Neuron (in vitro differentiated cells): ENCODE data around the gene ZNF280B.
"Not testable (repeated sequence)": the region's sequence is repeated elsewhere in the genome, so short reads cannot be mapped to it uniquely, and the experiment has no call there.

Experiments used
- H2AFZ ChIP-seq: one replicate; pipeline ENCODE4 v1.6.1; 2013; ENCODE audit warnings: low read depth, mild to moderate bottlenecking, inconsistent platforms, low read length, moderate library complexity
- H3K27me3 ChIP-seq: one replicate; pipeline ENCODE4 v1.6.1; 2013; ENCODE audit warnings: low read length; ENCODE audit not compliant: insufficient read depth
- H3K36me3 ChIP-seq: one replicate; pipeline ENCODE4 v1.6.1; 2013; ENCODE audit warnings: low read length; ENCODE audit not compliant: insufficient read depth
- H3K4me1 ChIP-seq: one replicate; pipeline ENCODE4 v1.6.1; 2013; ENCODE audit warnings: low read length; ENCODE audit not compliant: insufficient read depth
- H3K4me3 ChIP-seq: 2 replicates; pipeline ENCODE4 v1.5.1; 2013; ENCODE audit warnings: mild to moderate bottlenecking, low read length, moderate library complexity
- H3K9me3 ChIP-seq: one replicate; pipeline ENCODE4 v1.6.1; 2013; ENCODE audit warnings: low read length

The ZNF280B gene

DNA sequence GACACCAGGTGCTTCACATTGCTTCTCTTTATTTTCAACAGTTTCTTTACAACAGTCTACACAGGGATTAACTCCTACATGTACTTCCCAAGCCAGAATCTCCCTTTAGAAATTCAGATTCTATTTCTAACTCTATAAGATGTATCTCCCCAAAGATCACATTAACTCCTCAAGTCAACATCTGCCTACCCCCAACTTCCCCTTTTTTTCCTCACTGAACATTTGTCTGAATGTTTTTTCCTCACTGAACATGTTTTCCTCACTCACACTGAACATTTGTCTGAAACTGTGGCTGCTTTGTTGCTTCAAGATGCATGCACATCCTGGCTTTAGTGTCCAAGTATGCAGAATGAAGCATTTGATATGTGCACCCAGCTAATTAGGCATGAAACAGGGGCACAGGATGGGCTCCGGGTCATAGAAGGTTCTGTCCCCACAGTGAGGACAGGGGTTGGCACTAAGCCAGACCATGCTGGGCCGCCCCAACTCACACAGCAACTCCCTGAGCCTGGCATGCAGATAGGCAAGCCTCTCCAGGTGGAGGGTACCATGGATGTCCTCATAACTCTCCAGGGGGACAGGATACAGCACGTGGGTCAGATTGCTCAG lies 39.3 kb upstream of the ZNF280B start:
- Histone ChIP-seq H3K27me3 (peaks cover 20% of the 10 kb centered on the region), H2AFZ (no peak overlapping the region), H3K9me3 (no peaks in the 10 kb centered on the region), H3K4me3 (no peak overlapping the region), H3K4me1 (no peaks in the 10 kb centered on the region), H3K36me3 (no peaks in the 10 kb centered on the region)

GRCh38 chr22:22547226-22547625 lies 38.7 kb upstream of the ZNF280B start:
- Histone ChIP-seq H3K9me3 (no peaks in the 10 kb centered on the region), H3K4me1 (no peaks in the 10 kb centered on the region), H3K36me3 (no peaks in the 10 kb centered on the region), H3K4me3 (no peak overlapping the region), H2AFZ (no peak overlapping the region), H3K27me3 (peaks cover 20% of the 10 kb centered on the region)

GRCh38 chr22:22546490-22546889 lies 37.9 kb upstream of the ZNF280B start:
- Histone ChIP-seq H3K36me3 (no peaks in the 10 kb centered on the region), H2AFZ (no peak overlapping the region), H3K4me3 (no peak overlapping the region), H3K27me3 (peaks cover 20% of the 10 kb centered on the region), H3K9me3 (no peaks in the 10 kb centered on the region), H3K4me1 (no peaks in the 10 kb centered on the region)

DNA sequence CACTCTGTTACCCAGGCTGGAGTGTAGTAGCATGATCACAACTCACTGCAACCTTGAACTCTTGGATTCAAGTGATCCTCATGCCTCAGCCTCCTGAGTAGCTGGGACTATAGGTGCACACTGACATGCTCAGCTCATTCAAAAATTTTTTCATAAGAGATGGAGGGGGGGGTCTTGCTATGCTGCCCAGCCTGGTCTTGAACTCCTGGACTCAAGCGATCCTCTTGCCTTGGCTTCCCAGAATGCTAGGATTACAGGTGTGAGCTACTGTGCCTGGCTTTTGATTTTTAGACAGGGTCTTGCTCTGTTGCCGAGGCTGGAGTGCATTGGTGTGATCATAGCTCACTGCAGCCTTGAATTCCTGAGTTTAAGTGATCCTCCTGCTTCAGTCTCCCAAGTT lies 36.5 kb upstream of the ZNF280B start:
- H2AFZ ChIP-seq, result no peak overlapping the region
- no peaks in the 10 kb centered on the region for H3K36me3 ChIP-seq
- H3K9me3 ChIP-seq, result no peaks in the 10 kb centered on the region
- H3K4me3 ChIP-seq, result no peak overlapping the region
- no peaks in the 10 kb centered on the region for H3K4me1 ChIP-seq
- H3K27me3 ChIP-seq, result peaks cover 16% of the 10 kb centered on the region

DNA sequence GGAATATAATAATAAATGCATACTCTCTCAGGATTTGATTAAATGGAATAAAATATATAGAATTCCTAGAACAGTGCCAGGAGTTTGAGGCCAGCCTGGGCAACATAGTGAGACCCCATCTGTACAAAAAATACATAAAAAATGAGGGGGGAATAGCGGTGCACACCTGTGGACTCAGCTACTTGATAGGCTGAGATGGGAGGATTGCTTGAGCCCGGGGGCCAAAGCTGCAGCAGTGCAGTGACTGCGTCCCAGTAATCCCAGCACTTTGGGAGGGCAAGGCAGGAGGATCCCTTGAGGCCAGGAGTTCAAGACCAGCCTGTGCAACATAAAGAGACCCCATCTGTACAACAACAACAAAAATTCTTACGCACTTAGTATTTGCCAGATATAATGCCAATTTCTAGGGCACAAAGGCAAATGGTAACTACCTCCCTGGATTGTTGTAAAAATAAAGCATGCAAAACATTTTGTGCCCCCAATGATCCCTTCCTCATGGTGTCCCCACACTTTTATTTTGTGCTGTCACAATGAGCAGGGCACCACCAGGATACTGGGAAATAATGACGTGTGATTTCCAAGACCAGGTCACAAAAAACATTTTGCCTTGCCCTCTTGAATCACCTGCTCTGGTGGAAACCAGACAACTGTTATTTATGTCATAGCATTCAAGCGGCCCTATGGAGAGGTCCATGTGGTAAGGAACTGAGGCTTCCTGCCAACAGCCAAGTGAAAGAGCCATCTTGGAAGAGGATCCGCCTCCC lies 29.9 kb upstream of the ZNF280B start:
- Histone ChIP-seq H3K9me3 (no peaks in the 10 kb centered on the region), H3K27me3 (no peaks in the 10 kb centered on the region), H3K4me3 (no peak overlapping the region), H3K4me1 (no peaks in the 10 kb centered on the region), H3K36me3 (no peaks in the 10 kb centered on the region), H2AFZ (no peak overlapping the region)

- H3K36me3 ChIP-seq, result no peaks in the 10 kb centered on the region
- no peaks in the 10 kb centered on the region for H3K27me3 ChIP-seq
- H3K4me3 ChIP-seq, result no peak overlapping the region
- no peak overlapping the region for H2AFZ ChIP-seq
- H3K9me3 ChIP-seq, result no peaks in the 10 kb centered on the region
- H3K4me1 ChIP-seq, result no peaks in the 10 kb centered on the region
These were observed 28.4 kb upstream of the ZNF280B start for GRCh38 chr22:22536916-22537315.

DNA sequence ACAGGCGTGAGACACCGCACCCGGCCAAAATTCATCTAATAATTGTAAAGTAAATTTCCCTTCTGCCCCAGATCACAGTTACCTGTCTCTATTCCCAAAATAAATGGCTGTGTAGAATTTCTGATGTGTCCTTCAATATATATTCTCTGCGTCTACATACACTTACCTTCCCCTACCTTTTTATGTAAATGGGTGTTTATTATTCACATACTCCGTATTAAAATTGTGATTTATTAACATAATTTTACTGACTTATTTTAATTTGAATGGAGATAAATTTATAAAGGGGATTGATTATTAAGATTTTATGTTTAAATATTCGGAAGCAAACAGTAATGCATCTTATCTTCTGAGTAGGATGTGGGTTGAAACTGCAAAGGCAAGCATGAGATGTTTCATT lies 28.0 kb upstream of the ZNF280B start:
- Histone ChIP-seq H3K4me3 (no peak overlapping the region), H3K27me3 (no peaks in the 10 kb centered on the region), H2AFZ (no peak overlapping the region), H3K36me3 (no peaks in the 10 kb centered on the region), H3K4me1 (no peaks in the 10 kb centered on the region), H3K9me3 (no peaks in the 10 kb centered on the region)

- Histone ChIP-seq H2AFZ (no peak overlapping the region), H3K9me3 (no peaks in the 10 kb centered on the region), H3K4me3 (no peak overlapping the region), H3K36me3 (no peaks in the 10 kb centered on the region), H3K4me1 (no peaks in the 10 kb centered on the region), H3K27me3 (no peaks in the 10 kb centered on the region)
These were observed 27.1 kb upstream of the ZNF280B start for GRCh38 chr22:22535662-22536061.

DNA sequence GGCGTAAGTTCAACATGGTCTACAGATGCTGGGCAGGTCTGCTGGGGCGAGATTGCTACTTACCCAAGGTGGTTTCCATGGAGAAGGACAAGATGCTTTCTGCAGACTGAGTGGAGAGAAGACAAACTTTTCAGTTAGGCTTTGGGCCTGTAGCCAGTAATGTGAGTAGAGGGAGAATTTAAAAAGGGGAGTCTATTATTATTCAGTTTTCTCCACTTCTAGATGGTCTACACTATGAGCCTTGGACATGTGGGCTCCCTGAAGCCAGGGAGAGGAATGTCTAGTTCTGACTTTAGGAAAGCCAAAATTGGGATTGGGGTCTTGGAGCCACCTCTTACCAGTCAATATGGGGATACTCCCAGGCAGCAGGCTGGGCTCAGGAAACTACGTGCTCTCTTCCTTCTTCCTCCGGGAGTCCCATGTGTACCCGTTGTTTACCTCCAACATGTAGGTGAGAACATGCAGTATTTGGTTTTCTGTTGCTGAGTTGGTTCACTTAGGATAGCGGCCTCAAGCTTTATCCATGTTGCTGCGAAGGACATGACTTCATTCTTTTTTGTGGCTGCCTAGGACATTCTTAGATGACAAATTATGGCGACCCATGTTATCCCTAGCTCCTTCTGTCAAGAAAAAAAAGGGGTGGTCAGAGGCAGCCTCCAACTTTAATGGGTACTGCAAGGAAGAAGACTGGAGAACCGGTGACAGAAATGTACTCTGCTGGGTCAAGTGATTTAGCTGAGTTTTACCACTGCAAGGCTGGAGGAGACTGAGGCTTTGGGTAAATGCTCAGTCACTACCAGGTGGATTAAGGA lies 26.3 kb upstream of the ZNF280B start:
- Histone ChIP-seq H3K27me3 (no peaks in the 10 kb centered on the region), H3K9me3 (no peaks in the 10 kb centered on the region)

GRCh38 chr22:22533863-22534262 lies 25.3 kb upstream of the ZNF280B start:
- no peaks in the 10 kb centered on the region for H3K9me3 ChIP-seq
- no peak overlapping the region for H3K4me3 ChIP-seq
- no peak overlapping the region for H2AFZ ChIP-seq
- no peaks in the 10 kb centered on the region for H3K36me3 ChIP-seq
- H3K4me1 ChIP-seq, result no peaks in the 10 kb centered on the region
- H3K27me3 ChIP-seq, result no peaks in the 10 kb centered on the region

More for the DNA sequence above, 26.3 kb upstream of the ZNF280B start:
- Histone ChIP-seq H3K4me3 (no peak overlapping the region), H3K4me1 (no peaks in the 10 kb centered on the region), H3K36me3 (no peaks in the 10 kb centered on the region), H2AFZ (no peak overlapping the region)

DNA sequence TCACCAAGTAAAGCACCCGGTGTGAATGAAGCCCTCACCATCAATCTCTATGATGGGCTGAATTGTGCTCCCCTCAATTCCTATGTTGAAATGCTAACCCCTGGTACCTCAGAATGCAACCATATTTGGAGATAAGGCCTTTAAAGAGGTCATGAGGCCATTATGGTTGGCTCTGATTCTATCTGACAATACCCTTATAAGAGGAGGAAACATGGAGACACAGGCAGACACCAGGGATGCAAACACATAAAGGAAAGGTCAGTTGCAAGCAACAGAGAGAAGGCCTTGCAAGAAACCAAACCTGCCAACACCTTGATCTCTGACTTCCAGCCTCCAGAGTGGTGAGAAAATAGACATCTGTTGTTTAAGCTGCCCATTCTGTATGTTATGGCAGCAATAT lies 24.9 kb upstream of the ZNF280B start:
- Histone ChIP-seq H3K36me3 (no peaks in the 10 kb centered on the region), H3K27me3 (no peaks in the 10 kb centered on the region), H2AFZ (no peak overlapping the region), H3K4me1 (no peaks in the 10 kb centered on the region), H3K4me3 (no peak overlapping the region), H3K9me3 (no peaks in the 10 kb centered on the region)

DNA sequence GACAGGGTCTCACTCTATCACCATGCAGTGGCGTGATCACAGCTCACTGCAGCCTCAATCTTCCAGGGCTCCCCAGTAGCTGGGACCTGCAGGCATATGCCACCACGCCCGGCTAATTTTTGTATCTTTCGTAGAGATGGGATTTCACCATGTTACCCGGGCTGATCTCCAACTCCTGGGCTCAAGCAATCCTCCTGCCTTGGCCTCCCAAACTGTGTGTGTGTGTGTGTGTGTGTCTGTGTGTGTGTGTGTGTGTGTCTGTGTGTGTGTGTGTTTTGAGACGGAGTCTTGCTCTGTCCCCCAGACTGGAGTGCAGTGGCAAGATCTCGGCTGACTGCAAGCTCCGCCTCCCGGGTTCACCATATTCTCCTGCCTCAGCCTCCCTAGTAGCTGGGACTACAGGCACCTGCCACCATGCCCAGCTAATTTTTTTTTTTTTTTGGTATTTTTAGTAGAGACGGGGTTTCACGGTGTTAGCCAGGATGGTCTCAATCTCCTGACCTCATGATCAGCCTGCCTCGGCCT lies 24.1 kb upstream of the ZNF280B start:
- H3K36me3 ChIP-seq, H2AFZ ChIP-seq, H3K9me3 ChIP-seq, H3K4me1 ChIP-seq, H3K27me3 ChIP-seq, H3K4me3 ChIP-seq: not testable (repeated sequence)
